Measurements from ENCODE around the gene AIFM2. TPM values are rescaled to one million over a fixed set of nuclear protein-coding genes. Genes with fewer than 3 reads are reported as not detected.

The AIFM2 gene
- total and polyA plus RNA-seq, 10 of the 15 experiments (the other 5 are each of a cell fraction or from before 2014, with no cell fraction given) = 4.5 to 30.8 (median 15.6) TPM

GRCh38 chr10:70074971-70075370, 57.7 kb downstream of the AIFM2 start (continued):
- TF ChIP-seq EP300 (IDR thresholded peaks at IDR 0.05; ENCODE audit: borderline replicate concordance in 1 of 2, control insufficient read depth in 1 of 2, low read depth in 2 of 2, low read length in 2 of 2) (no peak), ASH2L (IDR thresholded peaks at IDR 0.05; ENCODE audit: borderline replicate concordance, low read depth) (no peak), ESRRA (IDR thresholded peaks at IDR 0.05; ENCODE audit: low read length) (no peak), ZSCAN29 (IDR thresholded peaks at IDR 0.05) (no peak), RELA (IDR thresholded peaks at IDR 0.05; ENCODE audit: borderline replicate concordance, partially characterized antibody) (no peak), RELB (IDR thresholded peaks at IDR 0.05; ENCODE audit: low read depth) (no peak), CEBPZ (IDR thresholded peaks at IDR 0.05; ENCODE audit: low read depth, low read length) (no peak), SUPT20H (IDR thresholded peaks at IDR 0.05; ENCODE audit: borderline replicate concordance, control insufficient read depth, low read depth, low read length) (no peak)

Measured in GM12878 (cell line).